GM19467 (cell line): ENCODE measurements around the gene NUP153.
"Not testable (repeated sequence)": the region's sequence is repeated elsewhere in the genome, so short reads cannot be mapped to it uniquely, and the experiment has no call there.

Source experiments
- ATAC-seq: cut with Tn5 transposase; IDR thresholded peaks from one replicate; pipeline ENCODE4 v1.9.1; 2021; ENCODE audit warnings: mild to moderate bottlenecking, moderate library complexity; ENCODE audit not compliant: unreplicated experiment

The NUP153 gene

DNA sequence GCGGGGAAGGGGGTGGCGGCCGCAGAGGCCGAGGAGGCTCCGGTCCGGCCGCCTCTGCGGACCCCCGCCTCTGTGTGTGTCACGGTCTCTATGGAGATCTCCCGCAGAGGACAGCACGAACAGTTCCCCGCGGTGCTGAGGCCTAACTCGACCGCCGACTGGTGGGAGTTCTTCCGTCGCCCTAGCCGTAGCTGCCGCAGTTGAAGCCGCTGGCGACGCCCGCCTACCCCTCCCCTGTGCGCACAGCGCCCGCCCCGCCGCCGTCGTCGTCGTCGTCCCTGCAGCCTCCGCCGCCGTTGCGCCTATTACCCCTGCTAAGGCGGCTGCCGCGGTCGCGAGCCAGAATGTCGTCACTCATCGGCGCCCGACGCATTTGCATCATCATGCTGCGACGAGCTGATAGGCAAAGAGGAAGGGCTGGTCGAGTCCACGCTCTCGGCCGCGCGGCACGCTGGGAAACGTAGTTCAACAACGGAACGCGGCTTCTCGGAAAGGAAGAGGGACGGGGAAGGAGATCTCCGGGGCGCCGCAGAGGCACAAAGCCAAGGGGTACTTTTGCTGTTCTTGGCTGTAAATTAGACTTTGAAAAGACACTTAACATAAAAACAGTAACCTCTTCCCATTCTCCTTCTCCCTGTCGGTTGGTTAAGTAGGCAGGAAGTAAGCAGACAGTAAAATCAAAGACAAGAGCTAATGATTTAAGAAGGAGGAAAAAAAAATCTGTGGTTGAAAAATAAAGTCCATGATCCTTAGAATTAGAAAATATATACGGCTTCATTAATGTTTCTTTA, at the start of gene NUP153:
TSS of gene NUP153 (minus strand) at position 346 of the 791 bp plus-strand sequence. CDS start 538 bp downstream, outside the sequence.
- peak; percentile 62 for ATAC-seq

DNA sequence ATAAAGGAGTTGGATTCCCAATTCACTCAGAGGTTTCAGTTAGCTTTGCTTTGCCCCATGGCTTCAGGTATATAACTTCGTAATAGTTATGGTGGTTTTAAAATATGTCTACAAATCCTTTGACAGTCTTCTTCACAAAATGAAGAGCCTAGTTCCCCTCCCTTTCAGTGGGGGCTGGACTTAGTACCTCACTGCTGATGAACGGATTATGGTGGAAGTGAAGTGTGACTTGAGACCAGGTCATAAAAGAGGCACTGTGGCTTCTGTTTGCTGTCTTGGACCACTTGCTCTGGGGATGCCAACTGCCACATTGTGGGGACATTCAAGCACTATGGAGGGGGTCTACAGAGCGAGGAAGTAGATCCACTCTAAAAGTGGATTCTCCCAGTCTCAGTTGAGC, 47.5 kb upstream of the NUP153 start:
- no peak for ATAC-seq

DNA sequence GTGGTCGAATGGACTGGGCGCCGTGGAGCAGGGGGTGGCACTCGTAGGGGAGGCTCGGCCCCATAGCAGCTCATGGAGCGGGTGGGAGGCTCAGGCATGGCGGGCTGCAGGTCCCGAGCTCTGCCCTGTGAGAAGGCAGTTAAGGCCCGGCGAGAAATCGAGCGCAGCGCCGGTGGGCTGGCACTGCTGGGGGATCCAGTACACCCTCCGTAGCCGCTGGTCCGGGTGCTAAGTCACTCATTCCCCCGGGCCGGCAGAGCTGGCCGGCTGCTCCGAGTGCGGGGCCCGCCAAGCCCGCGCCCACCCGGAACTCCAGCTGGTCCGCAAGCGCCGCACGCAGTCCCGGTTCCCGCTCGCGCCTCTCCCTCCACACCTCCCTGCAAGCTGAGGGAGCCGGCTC, 38.6 kb upstream of the NUP153 start:
- not testable (repeated sequence) for ATAC-seq

DNA sequence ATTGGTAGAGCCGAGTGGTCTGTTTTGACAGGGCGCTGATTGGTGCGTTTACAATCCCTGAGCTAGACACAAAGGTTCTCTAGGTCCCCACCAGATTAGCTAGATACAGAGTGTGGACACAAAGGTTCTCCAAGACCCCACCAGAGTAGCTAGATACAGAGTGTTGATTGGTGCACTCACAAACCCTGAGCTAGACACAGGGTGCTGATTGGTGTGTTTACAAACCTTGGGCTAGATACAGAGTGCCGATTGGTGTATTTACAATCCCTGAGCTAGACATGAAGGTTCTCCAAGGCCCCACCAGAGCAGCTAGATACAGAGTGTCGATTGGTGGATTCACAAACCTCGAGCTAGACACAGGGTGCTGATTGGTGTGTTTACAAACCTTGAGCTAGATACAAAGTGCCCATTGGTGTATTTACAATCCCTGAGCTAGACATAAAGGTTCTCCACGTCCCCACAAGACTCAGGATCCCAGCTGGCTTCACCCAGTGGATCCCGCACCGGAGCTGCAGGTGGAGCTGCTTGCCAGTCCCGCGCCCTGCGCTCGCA, 38.1 kb upstream of the NUP153 start:
- ATAC-seq: not testable (repeated sequence)

DNA sequence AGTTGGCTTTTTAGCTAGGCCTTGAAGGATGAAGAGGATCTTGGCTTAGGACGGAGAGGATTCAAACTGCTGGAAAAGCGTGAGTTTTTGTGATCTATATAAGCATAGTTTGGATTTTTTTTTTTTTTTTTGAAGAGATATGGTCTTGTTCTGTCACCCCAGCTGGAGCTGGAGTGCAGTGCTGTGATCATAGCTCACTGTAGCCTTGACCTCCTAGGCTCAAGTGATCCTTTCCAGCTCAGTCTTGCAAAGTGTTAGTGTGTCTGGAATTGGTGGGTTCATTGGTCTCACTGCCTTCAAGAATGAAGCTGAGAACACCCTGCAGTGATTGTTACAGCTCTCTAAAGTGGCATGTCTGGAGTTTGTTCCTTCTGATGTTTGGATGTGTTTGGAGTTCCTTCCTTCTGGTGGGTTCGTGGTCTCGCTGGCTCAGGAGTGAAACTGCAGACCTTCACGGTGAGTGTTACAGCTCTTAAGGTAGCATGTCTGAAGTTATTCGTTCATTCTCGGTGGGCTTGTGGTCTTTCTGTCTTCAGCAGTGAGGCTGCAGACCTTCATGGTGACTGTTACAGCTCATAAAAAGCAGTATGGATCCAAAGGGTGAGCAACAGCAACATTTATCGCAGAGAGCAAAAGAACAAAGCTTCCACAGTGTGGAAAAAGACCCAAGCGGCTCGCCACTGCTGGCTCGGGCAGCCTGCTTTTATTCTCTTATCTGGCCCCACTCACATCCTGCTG, 37.5 kb upstream of the NUP153 start:
- no peak for ATAC-seq

DNA sequence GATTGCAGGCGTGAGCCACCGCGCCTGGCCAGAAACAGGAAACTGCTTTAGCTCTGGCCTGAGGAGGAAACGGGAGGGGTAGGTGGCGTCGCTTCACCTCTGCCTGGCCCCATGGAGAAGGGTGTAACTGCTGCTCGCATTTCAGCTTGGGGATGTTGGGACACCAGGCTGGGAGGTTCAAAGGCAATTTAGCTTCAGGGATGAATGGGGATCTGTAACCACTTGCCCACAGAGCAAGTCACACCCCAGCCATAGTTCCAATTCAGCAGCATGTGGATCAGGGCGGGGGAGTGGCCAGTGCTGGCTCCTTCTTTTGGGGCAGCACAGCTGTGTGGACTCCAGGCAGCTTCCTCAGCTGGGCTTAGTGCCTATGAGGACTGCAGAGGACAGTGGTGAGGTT, 34.8 kb upstream of the NUP153 start:
- ATAC-seq: no peak

DNA sequence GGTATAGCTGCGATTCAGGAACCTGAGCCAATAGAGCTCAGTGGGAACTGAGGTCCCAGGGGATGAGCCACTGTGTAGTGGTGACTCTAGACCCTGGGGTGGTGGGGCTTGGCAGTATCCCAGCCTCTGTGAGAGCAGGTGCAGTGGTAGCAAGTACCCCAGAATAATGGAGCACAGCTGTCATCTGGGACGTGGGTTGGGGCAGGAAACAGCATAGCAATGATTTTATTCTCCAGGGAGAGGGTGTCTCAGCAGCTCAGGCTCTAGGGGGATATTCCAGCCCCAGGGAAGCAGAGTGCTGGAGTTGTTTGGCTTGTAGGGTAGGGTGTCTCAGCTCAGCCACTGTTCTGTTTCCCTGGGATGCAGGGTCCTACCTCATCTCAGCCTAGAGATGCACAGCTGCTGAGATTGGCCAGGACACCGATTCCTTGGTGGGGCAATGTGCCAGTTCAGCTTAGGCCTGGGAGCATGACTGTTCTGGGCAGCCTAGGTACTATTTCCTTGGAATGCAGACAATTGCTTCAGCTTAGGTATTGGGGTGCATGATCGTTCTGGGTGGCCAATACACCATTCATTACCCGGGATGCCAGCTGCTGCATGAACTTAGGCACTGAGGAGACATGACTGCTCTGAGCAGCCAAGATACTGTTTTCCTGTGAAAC, 34.0 kb upstream of the NUP153 start:
- ATAC-seq: no peak

DNA sequence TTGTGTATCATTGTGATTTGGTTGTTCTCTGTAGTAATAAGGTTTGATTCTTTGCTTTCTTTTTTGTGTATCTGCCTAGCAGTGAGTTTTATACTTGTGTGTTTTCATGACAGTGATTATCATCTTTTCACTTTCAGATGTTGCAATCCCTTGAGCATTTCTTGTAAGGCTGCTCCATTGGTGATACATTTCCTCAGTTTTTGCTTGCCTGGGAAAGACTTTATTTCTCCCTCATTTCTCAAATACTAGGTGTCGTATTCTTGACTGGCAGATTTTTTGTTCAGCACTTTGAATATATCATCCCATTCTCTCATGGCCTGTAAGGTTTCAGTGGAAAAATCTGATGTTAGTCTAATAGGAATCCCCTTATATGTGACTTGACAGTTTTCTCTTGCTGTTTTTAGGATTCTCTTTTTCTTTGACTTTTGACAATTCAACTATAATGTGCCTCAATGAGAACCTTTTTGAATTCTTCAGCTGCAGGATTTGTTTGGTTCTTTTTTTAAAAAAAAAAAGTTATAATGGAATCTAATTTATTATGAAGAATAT, 31.1 kb upstream of the NUP153 start:
- no peak for ATAC-seq

DNA sequence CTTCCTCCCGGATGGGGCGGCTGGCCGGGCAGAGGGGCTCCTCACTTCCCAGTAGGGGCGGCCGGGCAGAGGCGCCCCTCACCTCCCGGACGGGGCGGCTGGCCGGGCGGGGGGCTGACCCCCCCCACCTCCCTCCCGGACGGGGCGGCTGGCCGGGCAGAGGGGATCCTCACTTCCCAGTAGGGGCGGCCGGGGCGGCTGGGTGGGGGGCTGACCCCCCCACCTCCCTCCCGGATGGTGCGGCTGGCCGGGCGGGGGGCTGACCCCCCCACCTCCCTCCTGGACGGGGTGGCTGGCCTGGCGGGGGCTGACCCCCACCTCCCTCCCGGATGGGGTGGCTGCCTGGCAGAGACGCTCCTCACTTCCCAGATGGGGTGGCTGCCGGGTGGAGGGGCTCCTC, 28.6 kb upstream of the NUP153 start:
- not testable (repeated sequence) for ATAC-seq

DNA sequence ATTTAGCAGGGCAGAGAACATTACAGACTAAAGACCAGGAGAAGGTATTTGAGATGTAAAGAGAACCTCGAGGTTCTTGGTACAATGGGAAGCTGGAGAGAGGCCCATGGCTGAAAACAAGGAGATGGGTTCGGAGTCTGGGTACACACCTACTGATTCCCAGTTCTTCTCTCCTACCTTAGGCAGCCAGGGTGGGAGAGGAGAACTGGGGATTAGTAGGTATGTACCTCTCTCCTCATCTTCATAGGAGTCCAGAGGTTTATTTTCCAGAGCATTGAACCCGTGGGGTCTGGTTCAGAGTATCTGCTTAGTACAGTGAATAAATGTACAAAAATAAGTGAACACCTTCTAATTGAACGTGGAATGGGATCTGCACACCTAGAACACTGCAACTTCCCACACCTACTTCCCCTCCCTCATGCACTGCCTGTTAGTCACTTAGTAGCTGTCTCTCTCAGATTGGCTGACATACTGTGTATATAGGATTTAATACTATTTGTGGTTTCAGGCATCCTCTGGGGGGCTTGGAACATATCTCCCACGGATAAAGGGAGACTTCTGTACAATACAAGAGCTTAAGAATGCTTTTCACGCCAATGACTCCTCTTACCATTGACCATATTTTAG, 23.5 kb upstream of the NUP153 start:
- no peak for ATAC-seq

DNA sequence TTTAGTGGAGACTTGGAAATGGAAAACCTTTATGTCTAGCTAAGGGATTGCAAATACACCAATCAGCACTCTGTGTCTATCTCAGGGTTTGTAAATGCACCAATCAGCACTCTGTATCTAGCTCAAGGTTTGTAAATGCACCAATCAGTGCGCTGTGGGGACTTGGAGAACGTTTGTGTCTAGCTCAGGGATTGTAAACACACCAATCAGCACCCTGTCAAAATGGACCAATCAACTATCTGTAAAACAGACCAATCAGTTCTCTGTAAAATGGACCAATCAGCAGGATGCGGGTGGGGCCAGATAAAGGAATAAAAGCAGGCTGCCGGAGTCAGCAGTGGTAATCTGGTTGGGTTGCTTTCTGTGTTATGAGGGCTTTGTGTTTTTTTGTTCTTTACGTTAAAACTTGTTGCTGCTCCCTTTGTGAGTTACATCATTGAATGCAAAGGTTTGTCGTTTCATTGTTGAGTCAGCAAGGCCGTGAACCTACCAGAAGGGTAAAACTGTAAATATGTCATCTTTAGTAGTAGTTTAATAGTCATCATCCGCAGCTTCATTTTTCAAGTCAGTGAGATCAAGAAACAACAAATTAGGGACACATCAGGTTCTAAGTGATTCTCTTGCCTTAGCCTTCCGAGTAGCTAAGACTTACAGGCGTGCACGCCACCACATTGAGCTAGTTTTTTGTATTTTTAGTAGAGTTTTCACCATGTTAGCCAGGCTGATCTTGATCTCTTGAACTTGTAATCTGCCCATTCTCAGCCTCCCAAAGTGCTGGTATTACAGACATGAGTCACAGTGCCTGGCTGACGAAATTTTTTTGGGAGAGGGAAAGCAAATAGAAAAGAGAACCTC, 22.7 kb upstream of the NUP153 start:
- ATAC-seq: no peak

DNA sequence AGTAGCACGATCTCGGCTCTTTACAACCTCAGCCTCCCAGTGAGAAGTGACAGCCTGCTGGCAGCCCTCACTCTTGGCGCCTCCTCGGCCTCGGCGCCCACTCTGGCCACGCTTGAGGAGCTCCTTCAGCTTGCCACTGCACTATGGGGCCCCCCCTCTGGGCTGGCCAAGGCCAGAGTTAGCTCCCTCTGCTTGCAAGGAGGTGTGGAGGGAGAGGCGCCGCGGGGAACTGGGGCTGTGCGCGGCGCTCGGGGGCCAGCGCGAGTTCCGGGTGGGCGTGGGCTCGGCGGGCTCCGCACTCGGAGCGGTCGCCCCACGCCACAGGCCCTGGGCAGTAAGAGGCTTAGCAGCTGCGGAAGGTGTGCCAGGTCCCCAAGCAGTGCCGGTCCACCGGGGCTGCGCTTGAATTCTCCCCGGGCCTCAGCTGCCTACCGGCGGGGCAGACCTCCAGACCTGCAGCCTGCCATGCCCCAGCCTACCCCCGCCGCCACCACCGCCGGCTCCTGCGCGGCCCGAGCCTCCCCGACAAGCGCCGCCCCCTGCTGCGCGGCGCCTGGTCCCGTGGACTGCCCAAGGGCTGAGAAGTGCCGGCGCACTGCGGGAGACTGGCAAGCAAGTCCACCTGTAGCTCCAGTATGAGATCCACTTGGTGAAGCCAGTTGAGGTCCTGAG, 22.0 kb upstream of the NUP153 start:
- no peak for ATAC-seq

DNA sequence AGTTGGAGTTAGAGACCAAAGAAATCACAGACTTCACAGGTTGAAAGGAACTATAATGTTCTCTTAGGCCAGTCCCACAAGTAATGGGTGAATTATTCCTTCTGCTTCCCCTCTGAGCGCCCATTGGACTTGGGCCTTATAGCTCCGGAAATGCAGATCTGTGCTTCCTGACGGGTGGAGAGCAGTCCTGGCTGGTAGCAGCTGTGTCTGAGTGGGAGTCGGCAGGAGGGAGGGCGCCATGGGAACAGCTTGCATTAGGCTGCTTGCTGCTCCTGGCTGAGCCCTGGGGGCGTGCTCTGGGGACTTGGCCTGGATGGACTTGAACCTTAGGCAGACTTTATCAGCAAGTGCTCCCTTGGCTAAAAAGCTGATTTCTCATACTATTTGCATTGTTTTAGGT, 18.4 kb upstream of the NUP153 start:
- no peak for ATAC-seq

DNA sequence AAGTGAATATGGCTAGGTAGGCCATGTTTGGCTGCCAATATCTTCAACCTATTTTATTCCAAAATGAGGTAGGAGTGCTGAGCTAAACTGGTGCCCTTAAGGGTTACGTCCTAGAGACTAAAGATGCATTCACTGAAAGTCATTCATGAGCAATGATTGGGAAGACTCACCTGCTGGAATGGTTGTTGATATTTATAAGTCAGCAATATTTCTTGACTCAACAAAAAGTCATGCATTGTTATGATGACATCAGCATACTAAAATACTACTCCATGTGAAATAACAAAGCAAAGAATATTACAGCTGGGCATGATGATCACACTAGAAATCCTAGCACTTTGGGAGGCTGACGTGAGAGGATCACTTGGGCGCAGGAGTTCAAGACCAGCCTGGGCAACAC, 17.6 kb upstream of the NUP153 start:
- ATAC-seq: no peak

DNA sequence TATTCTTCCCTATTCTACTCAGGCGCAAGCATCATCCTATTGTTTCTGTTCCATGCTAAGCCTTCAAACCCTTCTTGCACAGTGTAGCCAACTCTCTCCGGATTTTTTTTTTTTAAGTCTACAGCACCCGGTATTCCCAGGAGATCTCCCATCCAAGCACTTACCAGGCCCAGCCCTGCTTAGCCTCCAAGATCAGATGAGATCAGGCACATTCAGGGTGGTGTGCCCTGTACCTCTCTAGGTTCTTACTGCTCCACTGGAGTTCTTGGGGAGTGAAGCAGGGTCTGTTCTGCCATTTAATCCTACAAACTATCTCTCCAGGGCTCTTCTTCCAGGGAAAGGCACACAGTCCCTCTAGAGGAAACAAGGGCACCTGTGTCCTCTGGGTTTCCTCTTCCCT, 14.9 kb upstream of the NUP153 start:
- no peak for ATAC-seq

DNA sequence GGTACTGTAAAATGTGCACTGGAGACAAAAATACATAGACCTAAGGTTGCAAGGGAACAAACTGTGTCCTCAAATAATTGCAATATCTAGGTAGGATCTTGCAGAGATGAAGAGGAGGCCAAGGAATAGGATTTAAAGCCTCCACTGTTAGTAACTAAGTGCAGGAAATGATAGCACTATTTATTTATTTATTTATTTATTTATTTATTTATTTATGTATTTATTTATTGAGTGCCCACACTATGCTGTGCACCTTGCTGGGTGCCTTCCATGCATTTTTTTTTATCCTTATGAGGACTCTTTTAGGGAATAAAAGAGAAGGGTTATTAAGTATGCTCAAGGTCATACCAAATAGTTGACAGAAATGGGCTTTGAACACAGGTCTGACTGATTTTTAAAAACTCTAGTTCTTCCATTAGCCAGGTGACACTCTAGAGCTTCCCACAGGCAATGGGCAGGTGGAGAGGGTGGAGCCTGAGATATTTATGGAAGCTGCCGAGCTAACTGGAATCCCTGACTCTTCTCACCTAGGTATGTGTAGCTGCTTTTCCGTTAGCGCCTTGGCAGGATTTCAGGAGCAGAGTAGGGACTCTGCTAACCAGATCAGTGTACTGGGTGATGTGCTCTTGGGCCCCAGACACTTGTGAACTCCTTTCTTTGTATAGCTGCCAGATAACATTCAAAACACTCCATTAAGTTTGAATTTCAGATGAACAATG, 12.8 kb upstream of the NUP153 start:
- no peak for ATAC-seq

DNA sequence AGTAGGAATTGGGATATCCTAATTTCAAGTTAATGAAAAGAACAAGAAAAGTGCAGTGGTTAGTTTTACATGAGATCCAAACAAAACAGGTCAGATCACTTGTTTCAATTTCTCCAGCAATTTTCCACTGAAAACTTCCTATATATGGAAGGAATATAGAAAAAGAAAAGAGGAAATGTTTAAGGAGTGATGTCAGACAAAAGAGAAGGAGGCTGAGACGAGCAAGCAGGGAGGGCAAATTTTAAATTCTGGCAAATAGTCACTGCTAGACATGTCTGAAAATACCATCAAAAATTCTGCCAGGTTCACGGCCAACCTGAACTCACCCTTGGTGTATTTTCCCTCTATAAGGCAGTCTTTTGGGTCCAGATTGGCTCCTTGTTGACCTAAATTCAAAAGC, 9.5 kb upstream of the NUP153 start:
- ATAC-seq: no peak
